Activated CD8-positive, alpha-beta T cell treated with anti-CD3 and anti-CD28 coated beads for 36 hours (primary cell): ENCODE data around the gene PLXNC1. TPM values are rescaled to one million over a fixed set of nuclear protein-coding genes. Genes with fewer than 3 reads are reported as not detected.

Experiments
- ATAC-seq: fragments of 200-7000 bp; cut with Tn5 transposase; one replicate; pipeline ENCODE4 v1.10.0; 2021; ENCODE audit warnings: mild to moderate bottlenecking, moderate library complexity
- CTCF ChIA-PET: fragments of 350-600 bp; sonication (Branson Sonifier 250); formaldehyde crosslinking; loops from one replicate; lab custom pipeline; 2021; ENCODE audit warnings: antibody characterized with exemption; lab: Charles Lee
- POLR2A ChIA-PET: fragments of 350-600 bp; sonication (Branson Sonifier 250); formaldehyde crosslinking; loops from one replicate; lab custom pipeline; 2021; ENCODE audit warnings: antibody characterized with exemption; lab: Charles Lee
- DNase-seq: peaks from one replicate; pipeline ENCODE4 v3.0.0-alpha.2; 2020
- H3K27ac Mint-ChIP-seq: one replicate; pipeline ENCODE4 v1.8.0; 2021; ENCODE audit warnings: mild to moderate bottlenecking, mixed read lengths
- H3K27me3 Mint-ChIP-seq: one replicate; pipeline ENCODE4 v1.8.0; 2021; ENCODE audit warnings: mixed read lengths
- H3K36me3 Mint-ChIP-seq: one replicate; pipeline ENCODE4 v1.8.0; 2021; ENCODE audit warnings: low read depth, mixed read lengths
- H3K4me1 Mint-ChIP-seq: one replicate; pipeline ENCODE4 v1.8.0; 2021; ENCODE audit warnings: low read depth, mixed read lengths
- H3K4me3 Mint-ChIP-seq: one replicate; pipeline ENCODE4 v1.8.0; 2021; ENCODE audit warnings: mild to moderate bottlenecking, moderate library complexity, mixed read lengths
- H3K9me3 Mint-ChIP-seq: one replicate; pipeline ENCODE4 v1.8.0; 2021; ENCODE audit warnings: mixed read lengths
- intact Hi-C: fragments of 100-400 bp; cut with micrococcal nuclease; formaldehyde crosslinking; loops from one replicate; pipeline ENCODE4 v1.10.0; 2022
- total RNA-seq, 2 experiments: library from RNA; stranded (reverse); gene quantifications; one replicate each; pipeline ENCODE4 v1.2.3, GENCODE V29; 2021
- TF ChIP-seq, protein P1 (sequence below): fragments of 200-600 bp; IDR thresholded peaks from one replicate; pipeline ENCODE4 v1.8.0; 2022; ENCODE audit warnings: antibody characterized with exemption, mild to moderate bottlenecking

The PLXNC1 gene
- total RNA-seq, 2 experiments from 2014 or later, result 8.8 to 9.5 TPM

DNA sequence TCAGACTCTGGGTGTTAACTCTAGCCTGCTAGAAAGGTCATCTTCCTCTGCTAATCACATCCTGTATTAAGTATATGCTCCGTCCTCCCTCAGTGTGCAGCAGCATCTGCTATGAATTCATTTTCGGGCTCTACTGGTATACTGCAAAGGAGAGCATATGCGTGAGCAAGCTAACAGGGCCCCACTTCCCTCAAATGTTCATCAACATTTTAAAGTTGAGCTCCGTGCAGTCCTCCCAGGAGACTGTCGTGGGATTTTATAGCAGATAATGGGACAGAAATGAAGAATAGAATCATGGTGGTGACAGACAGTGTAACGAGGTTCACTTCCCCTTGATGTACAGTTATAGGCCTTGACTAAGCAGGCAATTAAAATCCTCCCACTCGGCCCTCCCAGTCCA lies 131.7 kb downstream of the PLXNC1 start:
- CTCF ChIA-PET, result interaction anchor here (1.0 kb wide), 1 partner anchor 29 kb away, joined by 3 read pairs; no protein-coding TSS in a partner anchor
- Mint-ChIP-seq H3K27me3 (no peaks in the 10 kb centered on the region), H3K9me3 (no peaks in the 10 kb centered on the region), H3K4me1 (peaks cover 24% of the 10 kb centered on the region), H3K36me3 (peaks cover 16% of the 10 kb centered on the region), H3K4me3 (no peak overlapping the region), H3K27ac (no peak overlapping the region)
- no peak for DNase-seq
- TF ChIP-seq, protein P1, sequence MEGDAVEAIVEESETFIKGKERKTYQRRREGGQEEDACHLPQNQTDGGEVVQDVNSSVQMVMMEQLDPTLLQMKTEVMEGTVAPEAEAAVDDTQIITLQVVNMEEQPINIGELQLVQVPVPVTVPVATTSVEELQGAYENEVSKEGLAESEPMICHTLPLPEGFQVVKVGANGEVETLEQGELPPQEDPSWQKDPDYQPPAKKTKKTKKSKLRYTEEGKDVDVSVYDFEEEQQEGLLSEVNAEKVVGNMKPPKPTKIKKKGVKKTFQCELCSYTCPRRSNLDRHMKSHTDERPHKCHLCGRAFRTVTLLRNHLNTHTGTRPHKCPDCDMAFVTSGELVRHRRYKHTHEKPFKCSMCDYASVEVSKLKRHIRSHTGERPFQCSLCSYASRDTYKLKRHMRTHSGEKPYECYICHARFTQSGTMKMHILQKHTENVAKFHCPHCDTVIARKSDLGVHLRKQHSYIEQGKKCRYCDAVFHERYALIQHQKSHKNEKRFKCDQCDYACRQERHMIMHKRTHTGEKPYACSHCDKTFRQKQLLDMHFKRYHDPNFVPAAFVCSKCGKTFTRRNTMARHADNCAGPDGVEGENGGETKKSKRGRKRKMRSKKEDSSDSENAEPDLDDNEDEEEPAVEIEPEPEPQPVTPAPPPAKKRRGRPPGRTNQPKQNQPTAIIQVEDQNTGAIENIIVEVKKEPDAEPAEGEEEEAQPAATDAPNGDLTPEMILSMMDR, result no peak
- POLR2A ChIA-PET, result interaction anchor here (1.1 kb wide), 1 partner anchor 10 kb away, joined by 3 read pairs; no protein-coding TSS in a partner anchor
- ATAC-seq, result no peak
- intact Hi-C loops, result no loop called here

DNA sequence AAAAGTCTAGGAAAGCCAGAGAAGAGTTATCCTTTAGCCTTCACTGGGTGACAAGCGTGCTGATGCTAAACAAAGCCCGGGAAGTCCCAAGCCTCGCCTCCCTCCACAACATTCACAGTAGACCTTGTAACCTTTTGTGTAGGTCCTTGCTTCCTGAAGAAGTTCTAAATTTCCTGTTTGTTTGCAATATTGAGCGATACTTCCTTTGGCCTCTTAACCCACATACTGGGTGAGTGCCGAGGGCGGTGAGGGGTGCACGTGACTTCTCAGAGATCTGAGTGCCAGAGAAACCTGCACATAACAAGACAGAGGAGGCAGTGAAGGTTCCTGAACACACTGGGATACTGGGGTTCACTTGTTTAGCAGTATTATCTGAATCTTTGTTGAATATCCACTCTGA lies 134.3 kb downstream of the PLXNC1 start:
- DNase-seq (peak; percentile 61), ATAC-seq (peak; percentile 70)
- Mint-ChIP-seq H3K9me3 (no peaks in the 10 kb centered on the region), H3K27me3 (no peaks in the 10 kb centered on the region), H3K27ac (peak overlapping the region; percentile 58), H3K4me1 (peaks cover 24% of the 10 kb centered on the region), H3K4me3 (no peak overlapping the region), H3K36me3 (peaks cover 20% of the 10 kb centered on the region)
- intact Hi-C loops, result no loop called here
- POLR2A ChIA-PET, result interaction anchor here (1.2 kb wide), 1 partner anchor 13 kb away, joined by 4 read pairs; no protein-coding TSS in a partner anchor
- TF ChIP-seq, protein P1, result peak; percentile 11
- CTCF ChIA-PET, result no interaction called here

DNA sequence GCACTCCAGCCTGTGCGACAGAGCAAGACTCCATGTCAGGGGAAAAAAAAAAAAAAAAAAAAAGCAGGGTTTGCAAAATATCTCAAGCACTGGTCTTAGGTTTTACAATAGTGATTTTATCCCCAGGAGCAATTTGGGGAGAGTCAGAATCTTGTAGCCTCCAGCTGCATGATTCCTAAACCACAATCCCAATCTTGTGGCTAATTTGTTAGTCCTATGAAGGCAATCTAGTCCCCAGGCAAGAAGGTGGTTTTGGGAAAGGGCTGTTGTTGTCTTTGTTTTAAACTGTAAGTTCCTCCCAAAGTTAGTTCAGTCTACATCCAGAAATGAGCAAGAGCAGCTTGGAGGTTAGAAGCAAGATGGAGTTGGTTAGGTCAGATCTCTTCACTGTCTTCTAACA lies 135.7 kb downstream of the PLXNC1 start:
- POLR2A ChIA-PET, result no interaction called here
- peaks cover 20% of the 10 kb centered on the region for H3K36me3 Mint-ChIP-seq
- CTCF ChIA-PET, result interaction anchor here (1.4 kb wide), 1 partner anchor 182 kb away, joined by 3 read pairs; no protein-coding TSS in a partner anchor

DNA sequence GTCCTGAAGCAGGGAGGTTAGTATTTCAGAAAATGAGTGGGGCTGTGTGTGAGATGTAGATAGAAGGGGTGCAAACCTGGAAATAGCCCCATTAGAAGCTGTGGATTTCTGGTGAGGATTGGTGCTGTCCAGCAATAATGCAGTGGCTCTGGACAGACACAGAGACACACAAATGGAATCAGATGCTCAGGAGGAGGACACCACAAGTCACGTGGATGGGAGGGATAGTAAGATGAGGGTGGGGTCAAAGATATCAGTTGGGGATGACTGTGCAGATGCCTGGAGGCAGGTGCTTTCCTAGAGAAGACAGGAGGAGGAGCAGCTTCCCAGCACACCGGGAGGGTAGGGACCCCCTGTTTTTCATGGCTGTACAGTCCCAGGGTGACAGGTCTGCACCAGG lies 136.5 kb downstream of the PLXNC1 start:
- H3K27ac Mint-ChIP-seq, result no peak overlapping the region
- H3K4me3 Mint-ChIP-seq, result no peak overlapping the region
- H3K36me3 Mint-ChIP-seq, result peaks cover 19% of the 10 kb centered on the region
- POLR2A ChIA-PET, result no interaction called here
- peaks cover 24% of the 10 kb centered on the region for H3K4me1 Mint-ChIP-seq
- TF ChIP-seq, protein P1, result no peak
- DNase-seq, result no peak
- no peaks in the 10 kb centered on the region for H3K27me3 Mint-ChIP-seq
- ATAC-seq, result no peak
- intact Hi-C loops, result no loop called here
- no peaks in the 10 kb centered on the region for H3K9me3 Mint-ChIP-seq
- CTCF ChIA-PET, result interaction anchor here (0.6 to 1.4 kb wide), 2 partner anchors 21 to 183 kb away, joined by 3 read pairs; no protein-coding TSS in a partner anchor

More for the DNA sequence above, 135.7 kb downstream of the PLXNC1 start:
- intact Hi-C loops, result no loop called here
- Mint-ChIP-seq H3K27me3 (no peaks in the 10 kb centered on the region), H3K27ac (peak overlapping the region; percentile 52), H3K4me1 (peaks cover 24% of the 10 kb centered on the region), H3K4me3 (no peak overlapping the region), H3K9me3 (no peaks in the 10 kb centered on the region)
- ATAC-seq (no peak), DNase-seq (no peak)
- TF ChIP-seq, protein P1, result no peak

DNA sequence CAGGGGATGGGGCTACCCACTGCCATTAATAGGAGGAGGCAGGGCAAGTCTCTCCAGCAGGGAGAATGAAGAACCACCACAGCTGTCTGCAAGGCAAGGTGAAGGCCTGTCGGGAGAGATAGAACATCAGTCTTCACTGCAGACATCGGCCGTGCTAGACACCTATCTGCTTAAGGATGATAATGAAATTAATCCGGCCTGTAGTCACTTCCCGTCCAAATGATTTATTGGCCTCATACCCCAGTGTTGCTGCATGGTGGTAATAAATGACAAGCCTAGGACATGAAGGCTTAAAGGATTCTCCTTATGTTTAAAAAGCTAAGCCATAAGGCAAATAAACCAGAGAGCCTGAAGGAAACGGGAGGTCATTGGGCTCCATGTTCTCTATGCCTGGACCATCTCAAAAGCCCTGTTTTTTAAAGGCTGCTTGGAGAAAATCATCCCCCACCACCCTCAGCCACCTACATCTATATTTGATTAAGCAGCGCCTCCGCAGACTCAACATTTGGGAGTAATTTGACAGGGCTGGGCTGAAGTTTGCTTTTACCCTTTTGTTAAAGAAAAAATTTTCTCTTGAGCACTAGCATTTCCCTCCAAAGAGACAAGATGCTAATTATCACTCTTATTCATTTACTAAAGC lies 137.7 kb downstream of the PLXNC1 start:
- DNase-seq (no peak), ATAC-seq (no peak)
- TF ChIP-seq, protein P1, result no peak
- CTCF ChIA-PET, result interaction anchor here (0.9 kb wide), 1 partner anchor 13 kb away, joined by 3 read pairs; no protein-coding TSS in a partner anchor
- H3K27me3 Mint-ChIP-seq, result no peaks in the 10 kb centered on the region
- peaks cover 20% of the 10 kb centered on the region for H3K4me1 Mint-ChIP-seq
- H3K4me3 Mint-ChIP-seq, result no peak overlapping the region
- H3K9me3 Mint-ChIP-seq, result no peaks in the 10 kb centered on the region
- intact Hi-C loops, result no loop called here
- H3K36me3 Mint-ChIP-seq, result peaks cover 15% of the 10 kb centered on the region
- H3K27ac Mint-ChIP-seq, result no peak overlapping the region
- POLR2A ChIA-PET, result no interaction called here
